Measurements from ENCODE around the gene KRTAP5-3. TPM values are rescaled to one million over a fixed set of nuclear protein-coding genes. Genes with fewer than 3 reads are reported as not detected.

The KRTAP5-3 gene
- total RNA-seq, 1 experiment from 2014 or later, result not detected

DNA sequence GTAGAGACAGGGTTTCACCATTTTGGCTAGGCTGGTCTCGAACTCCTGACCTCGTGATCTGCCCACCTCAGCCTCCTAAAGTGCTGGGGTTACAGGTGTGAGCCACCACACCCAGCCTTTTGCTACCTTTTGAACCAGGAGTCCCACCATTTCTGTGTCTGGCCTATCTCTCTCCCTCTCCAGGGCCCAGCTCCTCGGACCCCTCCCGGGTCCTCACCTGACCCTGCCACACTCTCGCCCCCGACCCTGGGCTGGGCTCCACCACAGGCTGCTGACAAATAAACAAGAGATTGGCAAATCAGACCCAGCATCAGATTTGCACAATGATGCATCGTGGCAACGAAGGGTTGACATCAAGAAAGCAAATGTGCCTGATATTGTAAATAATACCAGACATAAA is 30.1 kb upstream of the KRTAP5-3 start:
- H4K8ac ChIP-seq (replicated peaks; ENCODE audit: insufficient read length, low read depth, low read length), result no peak overlapping the region
- H3K4me1 ChIP-seq (ENCODE audit: insufficient read depth, low read length), result no peaks in the 10 kb centered on the region
- no peak overlapping the region for H3K23ac ChIP-seq (ENCODE audit: insufficient read length, low read depth, low read length)
- no peaks in the 10 kb centered on the region for H4K20me1 ChIP-seq (ENCODE audit: control insufficient read depth, insufficient read depth, insufficient read length)
- H2BK15ac ChIP-seq (ENCODE audit: low read depth, low read length), result no peak overlapping the region
- H3K9me3 ChIP-seq (ENCODE audit: control insufficient read depth, low read depth, low read length), result no peaks in the 10 kb centered on the region
- Mint-ChIP-seq H3K9me3 (no peaks in the 10 kb centered on the region), H3K4me1 (peaks cover 3 to 5% of the 10 kb centered on the region in 2 experiments; a peak in 2 of 4 replicates), H3K27ac (no peak overlapping the region), H3K4me3 (no peak overlapping the region), H3K36me3 (ENCODE audit: insufficient read depth in 1 of 3, low read depth in 3 of 3) (no peaks in the 10 kb centered on the region), H3K27me3 (ENCODE audit: low read depth) (peaks cover 34% of the 10 kb centered on the region)
- no peaks in the 10 kb centered on the region for H3K23me2 ChIP-seq (ENCODE audit: insufficient read length, low read depth, low read length, poor library complexity, severe bottlenecking)
- no peak overlapping the region for H4K91ac ChIP-seq (ENCODE audit: insufficient read length, low read depth, low read length)
- no CpG with 5 or more reads among the region's 8 CpGs for WGBS (ENCODE audit: extremely low coverage, insufficient read length, low lambda C conversion rate)
- TF ChIP-seq CTCF (conservative IDR thresholded peaks at IDR 0.05), result no peak
- no peak overlapping the region for H2AK5ac ChIP-seq (ENCODE audit: insufficient read length, low read length)
- H3K27me3 ChIP-seq (ENCODE audit: insufficient read depth, low read length), result no peaks in the 10 kb centered on the region
- no peak overlapping the region for H3K18ac ChIP-seq (ENCODE audit: insufficient read length, low read depth, low read length)
- H3K27ac ChIP-seq (ENCODE audit: insufficient read length, low read depth, low read length), result no peak overlapping the region
- no peak overlapping the region for H2BK12ac ChIP-seq (ENCODE audit: insufficient read length, low read depth, low read length)
- no peak overlapping the region for H3T11ph ChIP-seq (ENCODE audit: low read length)
- H2BK20ac ChIP-seq (ENCODE audit: low read depth, low read length, poor library complexity, severe bottlenecking), result no peak overlapping the region
- no peak overlapping the region for H3K9ac ChIP-seq (ENCODE audit: extremely low read depth, insufficient read length, low read length)
- H3K14ac ChIP-seq (ENCODE audit: insufficient read depth, low read length), result no peak overlapping the region
- no peak overlapping the region for H3K56ac ChIP-seq (ENCODE audit: insufficient read length, low read depth, low read length)
- H2BK120ac ChIP-seq (ENCODE audit: low read depth, low read length, poor library complexity, severe bottlenecking), result no peak overlapping the region
- no peaks in the 10 kb centered on the region for H3K79me1 ChIP-seq (ENCODE audit: insufficient read depth, low read depth, low read length, poor library complexity, severe bottlenecking)
- DNase-seq, result no peak
- no peak overlapping the region for H3K4me2 ChIP-seq (ENCODE audit: insufficient read depth, insufficient read length, low read length)
- H3K79me2 ChIP-seq (ENCODE audit: insufficient read depth, low read length), result no peaks in the 10 kb centered on the region
- no peak overlapping the region for H4K5ac ChIP-seq (ENCODE audit: insufficient read length, low read depth, low read length)
- H3K4ac ChIP-seq (ENCODE audit: low read depth, low read length), result no peak overlapping the region
- no peak overlapping the region for H2BK5ac ChIP-seq (ENCODE audit: insufficient read length, low read length)
- no peak overlapping the region for H2AFZ ChIP-seq (ENCODE audit: low read length)
